ENCODE measurements around the gene PREPL. TPM values are rescaled to one million over a fixed set of nuclear protein-coding genes. Genes with fewer than 3 reads are reported as not detected.

Gene PREPL
- total RNA-seq, 4 donors from 2014 or later: 21.5 to 47.4 (median 28.2) TPM

GRCh38 chr2:44296653-44297052 lies 64.6 kb downstream of the PREPL start:
- TF ChIP-seq, protein P1, sequence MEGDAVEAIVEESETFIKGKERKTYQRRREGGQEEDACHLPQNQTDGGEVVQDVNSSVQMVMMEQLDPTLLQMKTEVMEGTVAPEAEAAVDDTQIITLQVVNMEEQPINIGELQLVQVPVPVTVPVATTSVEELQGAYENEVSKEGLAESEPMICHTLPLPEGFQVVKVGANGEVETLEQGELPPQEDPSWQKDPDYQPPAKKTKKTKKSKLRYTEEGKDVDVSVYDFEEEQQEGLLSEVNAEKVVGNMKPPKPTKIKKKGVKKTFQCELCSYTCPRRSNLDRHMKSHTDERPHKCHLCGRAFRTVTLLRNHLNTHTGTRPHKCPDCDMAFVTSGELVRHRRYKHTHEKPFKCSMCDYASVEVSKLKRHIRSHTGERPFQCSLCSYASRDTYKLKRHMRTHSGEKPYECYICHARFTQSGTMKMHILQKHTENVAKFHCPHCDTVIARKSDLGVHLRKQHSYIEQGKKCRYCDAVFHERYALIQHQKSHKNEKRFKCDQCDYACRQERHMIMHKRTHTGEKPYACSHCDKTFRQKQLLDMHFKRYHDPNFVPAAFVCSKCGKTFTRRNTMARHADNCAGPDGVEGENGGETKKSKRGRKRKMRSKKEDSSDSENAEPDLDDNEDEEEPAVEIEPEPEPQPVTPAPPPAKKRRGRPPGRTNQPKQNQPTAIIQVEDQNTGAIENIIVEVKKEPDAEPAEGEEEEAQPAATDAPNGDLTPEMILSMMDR (IDR thresholded peaks at IDR 0.05; ENCODE audit: low read depth): no peak

- TF ChIP-seq, protein P1 (IDR thresholded peaks at IDR 0.05; ENCODE audit: low read depth): no peak
Observed at GRCh38 chr2:44295633-44296359, 65.5 kb downstream of the PREPL start.

DNA sequence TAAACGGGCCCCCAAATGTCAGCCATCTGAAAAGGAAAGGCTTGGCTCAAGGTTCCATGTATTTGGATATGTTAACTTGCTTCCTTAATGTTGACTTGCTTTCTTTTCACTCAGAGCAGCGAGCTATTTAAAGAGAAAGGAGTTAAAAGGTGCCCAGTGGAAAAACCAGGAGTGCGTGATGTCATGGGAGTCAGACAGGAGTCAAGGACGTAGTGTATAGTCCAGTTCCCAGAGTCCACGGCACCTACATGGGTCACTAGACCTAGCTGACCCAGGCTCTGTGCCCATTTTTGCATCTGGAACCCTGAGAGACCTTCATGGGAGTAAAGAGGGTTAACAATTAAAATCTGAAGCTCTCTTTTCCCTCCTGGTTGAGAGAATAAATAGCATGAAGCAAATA lies 66.2 kb downstream of the PREPL start:
- TF ChIP-seq, protein P1 (IDR thresholded peaks at IDR 0.05; ENCODE audit: low read depth): no peak

GRCh38 chr2:44291281-44292248 lies 69.7 kb downstream of the PREPL start:
- TF ChIP-seq, protein P1 (IDR thresholded peaks at IDR 0.05; ENCODE audit: low read depth): no peak

DNA sequence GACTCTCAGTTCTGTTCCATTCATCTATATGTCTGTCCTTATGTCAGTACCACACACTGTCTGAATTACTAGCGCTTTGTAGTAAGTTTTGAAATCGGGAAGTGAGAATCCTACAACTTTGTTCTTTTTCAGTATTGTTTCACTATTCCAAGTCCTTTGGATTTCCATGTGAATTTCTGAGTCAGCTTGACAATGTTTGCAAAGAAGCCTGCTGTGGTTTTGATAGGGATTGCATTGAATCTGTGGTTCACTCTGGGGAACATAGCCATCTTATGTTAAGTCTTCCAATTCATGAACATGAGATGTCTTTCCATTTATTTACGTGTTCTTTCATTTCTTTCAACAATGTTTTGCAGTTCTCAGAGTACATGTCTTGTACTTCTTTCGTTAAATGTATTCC lies 71.0 kb downstream of the PREPL start:
- TF ChIP-seq, protein P1 (IDR thresholded peaks at IDR 0.05; ENCODE audit: low read depth): no peak

DNA sequence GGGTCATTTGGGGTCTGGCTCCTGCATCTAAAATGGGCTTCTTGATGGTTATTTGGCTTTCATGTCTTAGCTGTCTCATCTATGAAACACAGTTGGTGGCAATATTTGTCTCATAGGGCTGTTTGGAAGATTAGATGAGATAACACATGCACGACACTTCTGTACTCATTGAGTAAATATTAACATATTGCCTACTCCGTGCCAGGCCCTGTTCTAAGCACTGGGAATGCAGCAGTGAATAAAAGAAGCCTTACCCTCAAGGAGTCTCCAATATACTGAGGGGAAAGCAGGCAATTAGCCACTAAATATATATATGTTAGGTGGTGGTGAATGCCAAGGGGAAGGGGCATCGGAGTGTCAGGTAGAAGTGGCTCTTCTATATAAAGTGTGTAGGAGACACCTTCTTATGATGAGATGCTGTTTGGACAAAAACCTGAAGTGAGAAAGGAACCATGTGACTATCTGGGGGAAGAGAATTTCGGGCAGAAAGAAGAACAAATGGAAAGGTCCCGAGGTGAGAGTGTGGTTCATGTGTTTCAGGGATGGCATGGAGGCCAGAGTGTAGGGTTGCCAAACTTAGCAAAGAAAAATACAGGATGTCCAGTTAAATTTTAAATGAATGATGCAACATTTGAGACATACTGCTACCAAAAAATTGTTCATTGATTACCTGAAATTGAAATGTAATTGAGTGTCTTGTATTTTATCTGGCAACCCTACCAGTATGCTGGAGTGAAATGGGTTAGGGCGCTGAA lies 74.2 kb downstream of the PREPL start:
- TF ChIP-seq, protein P1 (IDR thresholded peaks at IDR 0.05; ENCODE audit: low read depth): no peak

Measured in subcutaneous adipose tissue (tissue), 4 donors.